Measurements from ENCODE around the gene UGT1A6. TPM values are rescaled to one million over a fixed set of nuclear protein-coding genes. Genes with fewer than 3 reads are reported as not detected.

UGT1A6 gene
- total RNA-seq, 1 donor: not detected

GRCh38 chr2:233779722-233780121 lies 87.0 kb downstream of the UGT1A6 start:
- H3K4me2 ChIP-seq (ENCODE audit: insufficient read depth, low read length): no peak overlapping the region
- H3K79me2 ChIP-seq (ENCODE audit: insufficient read depth, low read length): no peaks in the 10 kb centered on the region
- no peak overlapping the region for H3K4me3 ChIP-seq (ENCODE audit: insufficient read depth, low read length)
- TF ChIP-seq CTCF (IDR thresholded peaks at IDR 0.05; ENCODE audit: extremely low read depth, low read depth, low read length): no peak
- H4K20me1 ChIP-seq (ENCODE audit: insufficient read depth, low read length): no peaks in the 10 kb centered on the region
- no peak overlapping the region for H3K27ac ChIP-seq (ENCODE audit: low read depth, low read length)
- no peaks in the 10 kb centered on the region for H3K36me3 ChIP-seq (ENCODE audit: insufficient read depth, low read length)
- no peaks in the 10 kb centered on the region for H3K27me3 ChIP-seq (ENCODE audit: insufficient read depth, low read length)
- no peaks in the 10 kb centered on the region for H3K4me1 ChIP-seq (ENCODE audit: insufficient read depth, low read length)
- no peak for DNase-seq (ENCODE audit: insufficient read length, low spot score, missing footprints)
- H3K9me3 ChIP-seq (ENCODE audit: low read depth, low read length): peaks cover 3% of the 10 kb centered on the region
- H2AFZ ChIP-seq (ENCODE audit: low read length): no peak overlapping the region

- H3K9me3 ChIP-seq (ENCODE audit: low read depth, low read length): peaks cover 3% of the 10 kb centered on the region
- H4K20me1 ChIP-seq (ENCODE audit: insufficient read depth, low read length): no peaks in the 10 kb centered on the region
- no peak overlapping the region for H2AFZ ChIP-seq (ENCODE audit: low read length)
- no peaks in the 10 kb centered on the region for H3K79me2 ChIP-seq (ENCODE audit: insufficient read depth, low read length)
- H3K4me1 ChIP-seq (ENCODE audit: insufficient read depth, low read length): no peaks in the 10 kb centered on the region
- no peak overlapping the region for H3K4me2 ChIP-seq (ENCODE audit: insufficient read depth, low read length)
- no peak overlapping the region for H3K4me3 ChIP-seq (ENCODE audit: insufficient read depth, low read length)
- H3K27me3 ChIP-seq (ENCODE audit: insufficient read depth, low read length): no peaks in the 10 kb centered on the region
- TF ChIP-seq CTCF (IDR thresholded peaks at IDR 0.05; ENCODE audit: extremely low read depth, low read depth, low read length): no peak
- no peaks in the 10 kb centered on the region for H3K36me3 ChIP-seq (ENCODE audit: insufficient read depth, low read length)
- no peak for DNase-seq (ENCODE audit: insufficient read length, low spot score, missing footprints)
- H3K27ac ChIP-seq (ENCODE audit: low read depth, low read length): no peak overlapping the region
These were observed 88.1 kb downstream of the UGT1A6 start for GRCh38 chr2:233780771-233781170.

GRCh38 chr2:233789554-233789953 lies 96.9 kb downstream of the UGT1A6 start:
- no peaks in the 10 kb centered on the region for H3K9me3 ChIP-seq (ENCODE audit: low read depth, low read length)
- no peak overlapping the region for H2AFZ ChIP-seq (ENCODE audit: low read length)
- H3K79me2 ChIP-seq (ENCODE audit: insufficient read depth, low read length): no peaks in the 10 kb centered on the region
- no peak overlapping the region for H3K4me2 ChIP-seq (ENCODE audit: insufficient read depth, low read length)
- no peaks in the 10 kb centered on the region for H3K4me1 ChIP-seq (ENCODE audit: insufficient read depth, low read length)
- no peaks in the 10 kb centered on the region for H3K36me3 ChIP-seq (ENCODE audit: insufficient read depth, low read length)
- no peak for TF ChIP-seq CTCF (IDR thresholded peaks at IDR 0.05; ENCODE audit: extremely low read depth, low read depth, low read length)
- DNase-seq (ENCODE audit: insufficient read length, low spot score, missing footprints): no peak
- no peak overlapping the region for H3K4me3 ChIP-seq (ENCODE audit: insufficient read depth, low read length)
- H3K27ac ChIP-seq (ENCODE audit: low read depth, low read length): no peak overlapping the region
- H3K27me3 ChIP-seq (ENCODE audit: insufficient read depth, low read length): no peaks in the 10 kb centered on the region
- H4K20me1 ChIP-seq (ENCODE audit: insufficient read depth, low read length): no peaks in the 10 kb centered on the region

- H4K20me1 ChIP-seq (ENCODE audit: insufficient read depth, low read length): no peaks in the 10 kb centered on the region
- no peaks in the 10 kb centered on the region for H3K79me2 ChIP-seq (ENCODE audit: insufficient read depth, low read length)
- no peaks in the 10 kb centered on the region for H3K27me3 ChIP-seq (ENCODE audit: insufficient read depth, low read length)
- no peaks in the 10 kb centered on the region for H3K9me3 ChIP-seq (ENCODE audit: low read depth, low read length)
- no peak overlapping the region for H3K4me2 ChIP-seq (ENCODE audit: insufficient read depth, low read length)
- DNase-seq (ENCODE audit: insufficient read length, low spot score, missing footprints): no peak
- H3K27ac ChIP-seq (ENCODE audit: low read depth, low read length): no peak overlapping the region
- H3K36me3 ChIP-seq (ENCODE audit: insufficient read depth, low read length): no peaks in the 10 kb centered on the region
- H3K4me3 ChIP-seq (ENCODE audit: insufficient read depth, low read length): no peak overlapping the region
- no peak for TF ChIP-seq CTCF (IDR thresholded peaks at IDR 0.05; ENCODE audit: extremely low read depth, low read depth, low read length)
- H3K4me1 ChIP-seq (ENCODE audit: insufficient read depth, low read length): no peaks in the 10 kb centered on the region
- H2AFZ ChIP-seq (ENCODE audit: low read length): no peak overlapping the region
These were observed 98.6 kb downstream of the UGT1A6 start for GRCh38 chr2:233791151-233791882.

All from osteoblast (primary cell).